GM19452 (cell line): Measurements from ENCODE around the gene POLD1.

Source experiments
- ATAC-seq: cut with Tn5 transposase; IDR thresholded peaks from one replicate; pipeline ENCODE4 v1.9.1; 2021; ENCODE audit not compliant: unreplicated experiment

The POLD1 gene

GRCh38 chr19:50461066-50461875, 77.1 kb downstream of the POLD1 start:
- ATAC-seq, result no peak

DNA sequence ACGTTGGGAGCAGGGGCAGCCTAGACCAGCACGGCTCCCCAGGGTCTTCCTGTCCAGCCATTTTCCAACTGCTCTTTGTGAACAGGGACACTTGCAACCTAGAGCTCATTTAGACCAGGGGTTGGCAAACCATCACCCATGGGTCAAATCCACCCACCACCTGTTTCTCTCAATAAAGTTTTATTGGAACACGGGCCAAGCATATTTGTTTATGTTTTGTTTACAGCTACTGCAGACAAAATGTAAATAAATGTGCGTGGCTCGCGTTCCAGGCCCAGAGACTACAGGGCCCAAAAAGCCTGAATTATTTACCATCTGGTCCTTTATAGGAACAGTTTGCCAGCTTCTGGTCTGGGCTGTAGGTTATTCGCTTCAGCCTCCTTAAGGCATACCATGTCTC, 78.8 kb downstream of the POLD1 start:
- no peak for ATAC-seq

DNA sequence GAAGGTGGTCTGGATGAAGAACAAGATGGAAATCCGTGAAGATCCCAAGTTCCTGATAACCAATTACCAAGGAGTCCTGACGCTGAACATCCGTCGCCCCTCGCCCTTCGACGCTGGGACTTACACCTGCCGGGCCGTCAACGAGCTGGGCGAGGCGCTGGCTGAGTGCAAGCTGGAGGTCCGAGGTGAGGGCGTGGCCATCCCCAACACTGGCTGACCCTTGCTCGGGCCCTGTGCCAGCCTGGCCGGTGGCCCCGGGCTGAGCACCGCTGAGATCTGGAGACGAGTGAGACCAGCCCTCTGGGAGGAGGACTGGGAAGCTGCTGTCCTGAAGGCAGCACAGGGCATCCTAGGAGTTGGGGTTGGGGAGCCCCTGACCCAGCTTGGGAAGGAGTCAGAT, 80.2 kb downstream of the POLD1 start:
- no peak for ATAC-seq

DNA sequence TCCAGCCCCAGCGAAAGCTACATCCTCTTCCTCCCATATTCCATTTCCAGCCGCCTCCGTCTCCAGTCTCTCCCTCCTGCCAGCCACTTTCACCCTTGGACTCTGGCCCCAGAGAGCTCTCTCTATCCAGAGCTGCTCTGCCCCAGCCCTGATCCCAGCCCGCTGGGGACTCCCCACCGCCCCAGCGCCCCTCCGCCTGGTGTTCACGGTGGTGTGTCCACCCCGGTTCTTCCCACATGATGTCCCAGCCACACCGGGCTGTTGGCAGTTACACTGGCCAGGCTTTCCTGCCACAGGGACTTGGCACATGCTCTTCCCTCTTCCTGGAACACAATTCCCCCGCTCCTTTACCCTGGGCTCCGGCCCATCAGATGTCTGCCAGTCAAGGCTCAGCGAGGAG, 80.9 kb downstream of the POLD1 start:
- no peak for ATAC-seq

DNA sequence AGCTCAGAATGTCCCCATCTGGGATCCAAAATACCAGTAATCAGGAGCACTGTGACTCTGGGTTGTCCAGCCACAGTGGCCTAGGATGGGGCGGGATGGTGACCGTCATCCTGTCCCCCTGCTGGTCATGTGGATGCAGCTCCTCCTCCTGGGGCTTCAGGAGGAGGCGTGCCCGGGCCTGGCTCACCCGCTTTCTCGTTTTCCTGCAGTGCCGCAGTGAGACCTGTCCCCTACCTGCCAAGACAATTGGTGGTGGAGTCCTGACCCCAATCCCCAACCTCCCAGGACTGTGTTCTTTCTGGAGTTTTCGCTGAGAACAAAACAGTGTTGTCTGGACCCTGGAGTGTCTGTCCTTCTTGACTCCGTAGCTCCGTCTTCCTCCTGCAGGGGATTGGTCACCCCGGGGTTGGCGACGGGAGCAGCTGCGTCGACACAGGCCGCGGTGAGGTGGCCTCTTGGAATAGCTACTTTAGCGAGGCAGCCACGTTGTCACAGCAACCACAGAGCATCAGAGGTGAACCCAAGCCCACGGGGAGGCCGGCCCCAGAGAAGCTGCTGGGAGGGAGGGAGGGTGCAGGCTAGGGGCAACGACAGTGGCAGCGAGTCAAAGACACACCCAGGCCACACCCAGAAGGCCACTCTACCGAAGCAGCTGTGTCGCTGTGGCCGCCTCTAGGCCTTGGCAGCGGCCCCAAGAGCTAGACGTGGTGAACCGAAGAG, 82.0 kb downstream of the POLD1 start:
- ATAC-seq, result no peak

- no peak for ATAC-seq
Observed at GRCh38 chr19:50466706-50467039, 82.5 kb downstream of the POLD1 start.

GRCh38 chr19:50467566-50467965, 83.4 kb downstream of the POLD1 start:
- no peak for ATAC-seq
